Ishikawa (cell line): ENCODE data around the gene TTC14.
A peak's percentile ranks its signal among the peaks of the same experiment; 100 is the strongest.

Experiments used
- CEBPB ChIP-seq: IDR thresholded peaks from 2 replicates; pipeline ENCODE4 v1.6.1; 2012
- CREB1 ChIP-seq: IDR thresholded peaks from 2 replicates; pipeline ENCODE4 v1.6.1; 2012; ENCODE audit warnings: low read depth
- EGR1 ChIP-seq: IDR thresholded peaks from 2 replicates; pipeline ENCODE4 v1.6.1; 2012
- EP300 ChIP-seq: IDR thresholded peaks from 2 replicates; pipeline ENCODE4 v1.6.1; 2012; ENCODE audit warnings: borderline replicate concordance
- FOXM1 ChIP-seq: IDR thresholded peaks from 2 replicates; pipeline ENCODE4 v1.6.1; 2012; ENCODE audit warnings: low read depth, borderline replicate concordance
- NFIC ChIP-seq: IDR thresholded peaks from 2 replicates; pipeline ENCODE4 v1.6.1; 2012
- RAD21 ChIP-seq: IDR thresholded peaks from 2 replicates; pipeline ENCODE4 v1.6.1; 2012; ENCODE audit warnings: low read depth
- TAF1 ChIP-seq: IDR thresholded peaks from 2 replicates; pipeline ENCODE4 v1.6.1; 2012; ENCODE audit warnings: low read depth, mild to moderate bottlenecking
- TCF12 ChIP-seq: IDR thresholded peaks from 2 replicates; pipeline ENCODE4 v1.6.1; 2012; ENCODE audit warnings: low read depth
- TEAD4 ChIP-seq: IDR thresholded peaks from 2 replicates; pipeline ENCODE4 v1.6.1; 2012
- YY1 ChIP-seq: IDR thresholded peaks from 2 replicates; pipeline ENCODE4 v1.6.1; 2012; ENCODE audit warnings: low read depth
- ZBTB7A ChIP-seq: IDR thresholded peaks from 2 replicates; pipeline ENCODE4 v1.6.1; 2012; ENCODE audit warnings: low read depth
- TF ChIP-seq, protein P1 (sequence below): IDR thresholded peaks from 2 replicates; pipeline ENCODE4 v1.6.1; 2012; ENCODE audit warnings: low read depth, mild to moderate bottlenecking
- TF ChIP-seq, protein P2 (sequence below): IDR thresholded peaks from 2 replicates; pipeline ENCODE4 v1.6.1; 2012
- TF ChIP-seq, protein P3 (sequence below): IDR thresholded peaks from 2 replicates; pipeline ENCODE4 v1.6.1; 2012

Gene TTC14, protein sequence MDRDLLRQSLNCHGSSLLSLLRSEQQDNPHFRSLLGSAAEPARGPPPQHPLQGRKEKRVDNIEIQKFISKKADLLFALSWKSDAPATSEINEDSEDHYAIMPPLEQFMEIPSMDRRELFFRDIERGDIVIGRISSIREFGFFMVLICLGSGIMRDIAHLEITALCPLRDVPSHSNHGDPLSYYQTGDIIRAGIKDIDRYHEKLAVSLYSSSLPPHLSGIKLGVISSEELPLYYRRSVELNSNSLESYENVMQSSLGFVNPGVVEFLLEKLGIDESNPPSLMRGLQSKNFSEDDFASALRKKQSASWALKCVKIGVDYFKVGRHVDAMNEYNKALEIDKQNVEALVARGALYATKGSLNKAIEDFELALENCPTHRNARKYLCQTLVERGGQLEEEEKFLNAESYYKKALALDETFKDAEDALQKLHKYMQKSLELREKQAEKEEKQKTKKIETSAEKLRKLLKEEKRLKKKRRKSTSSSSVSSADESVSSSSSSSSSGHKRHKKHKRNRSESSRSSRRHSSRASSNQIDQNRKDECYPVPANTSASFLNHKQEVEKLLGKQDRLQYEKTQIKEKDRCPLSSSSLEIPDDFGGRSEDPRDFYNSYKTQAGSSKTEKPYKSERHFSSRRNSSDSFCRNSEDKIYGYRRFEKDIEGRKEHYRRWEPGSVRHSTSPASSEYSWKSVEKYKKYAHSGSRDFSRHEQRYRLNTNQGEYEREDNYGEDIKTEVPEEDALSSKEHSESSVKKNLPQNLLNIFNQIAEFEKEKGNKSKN

DNA sequence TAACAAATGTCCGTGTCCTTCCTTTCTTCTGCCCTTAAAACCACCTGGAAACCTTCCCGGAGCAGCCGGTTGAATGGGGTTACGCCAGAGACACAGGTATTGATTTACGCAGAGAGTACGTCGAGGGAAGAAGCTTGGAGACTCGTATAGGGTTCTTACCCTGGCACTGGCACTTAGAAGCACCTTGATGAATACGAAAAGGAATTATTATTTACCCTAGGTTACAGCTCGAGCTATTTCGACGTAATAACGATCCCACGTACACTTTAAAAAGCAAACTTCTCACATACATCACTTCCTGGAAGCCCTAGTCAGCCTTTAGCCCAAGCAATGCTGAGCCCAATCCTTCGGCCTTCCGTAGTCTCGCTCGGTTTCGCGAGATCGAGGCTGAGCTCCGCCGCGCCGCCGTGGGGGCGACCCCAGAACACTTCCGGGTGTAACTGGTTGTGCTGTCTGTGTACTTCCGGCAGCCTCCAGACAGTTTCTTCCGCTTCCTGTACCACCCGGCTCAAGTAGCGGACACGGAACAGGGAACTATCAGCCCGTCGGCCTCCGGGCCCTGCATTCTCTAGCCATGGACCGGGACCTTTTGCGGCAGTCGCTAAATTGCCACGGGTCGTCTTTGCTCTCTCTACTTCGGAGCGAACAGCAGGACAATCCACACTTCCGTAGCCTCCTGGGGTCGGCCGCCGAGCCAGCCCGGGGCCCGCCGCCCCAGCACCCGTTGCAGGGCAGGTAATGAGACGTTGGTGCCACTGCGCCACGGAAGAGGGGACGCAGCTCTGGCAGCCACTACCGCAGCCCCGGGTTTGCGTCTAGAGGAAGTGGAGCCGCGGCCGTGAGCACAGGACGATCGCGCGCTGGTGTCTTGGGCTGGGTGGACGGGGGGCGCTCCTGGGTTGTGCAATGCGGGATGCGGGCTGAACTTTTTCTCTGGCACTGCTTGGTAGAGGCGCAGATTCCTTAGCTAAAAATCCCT, at the start of gene TTC14:
TTC14 (plus strand) TSS at position 476 of the 979 bp plus-strand sequence; CDS start at position 575, 99 bp downstream.
- TF ChIP-seq, protein P1, sequence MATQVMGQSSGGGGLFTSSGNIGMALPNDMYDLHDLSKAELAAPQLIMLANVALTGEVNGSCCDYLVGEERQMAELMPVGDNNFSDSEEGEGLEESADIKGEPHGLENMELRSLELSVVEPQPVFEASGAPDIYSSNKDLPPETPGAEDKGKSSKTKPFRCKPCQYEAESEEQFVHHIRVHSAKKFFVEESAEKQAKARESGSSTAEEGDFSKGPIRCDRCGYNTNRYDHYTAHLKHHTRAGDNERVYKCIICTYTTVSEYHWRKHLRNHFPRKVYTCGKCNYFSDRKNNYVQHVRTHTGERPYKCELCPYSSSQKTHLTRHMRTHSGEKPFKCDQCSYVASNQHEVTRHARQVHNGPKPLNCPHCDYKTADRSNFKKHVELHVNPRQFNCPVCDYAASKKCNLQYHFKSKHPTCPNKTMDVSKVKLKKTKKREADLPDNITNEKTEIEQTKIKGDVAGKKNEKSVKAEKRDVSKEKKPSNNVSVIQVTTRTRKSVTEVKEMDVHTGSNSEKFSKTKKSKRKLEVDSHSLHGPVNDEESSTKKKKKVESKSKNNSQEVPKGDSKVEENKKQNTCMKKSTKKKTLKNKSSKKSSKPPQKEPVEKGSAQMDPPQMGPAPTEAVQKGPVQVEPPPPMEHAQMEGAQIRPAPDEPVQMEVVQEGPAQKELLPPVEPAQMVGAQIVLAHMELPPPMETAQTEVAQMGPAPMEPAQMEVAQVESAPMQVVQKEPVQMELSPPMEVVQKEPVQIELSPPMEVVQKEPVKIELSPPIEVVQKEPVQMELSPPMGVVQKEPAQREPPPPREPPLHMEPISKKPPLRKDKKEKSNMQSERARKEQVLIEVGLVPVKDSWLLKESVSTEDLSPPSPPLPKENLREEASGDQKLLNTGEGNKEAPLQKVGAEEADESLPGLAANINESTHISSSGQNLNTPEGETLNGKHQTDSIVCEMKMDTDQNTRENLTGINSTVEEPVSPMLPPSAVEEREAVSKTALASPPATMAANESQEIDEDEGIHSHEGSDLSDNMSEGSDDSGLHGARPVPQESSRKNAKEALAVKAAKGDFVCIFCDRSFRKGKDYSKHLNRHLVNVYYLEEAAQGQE: no peak
- TF ChIP-seq TEAD4 (no peak; the same call in 1 of the 2 replicates), RAD21 (no peak), TCF12 (peak; percentile 85), FOXM1 (peak; percentile 13; the same call in 1 of the 2 replicates), CREB1 (no peak), ZBTB7A (0 out of 2 replicates have a peak, but pooled peaks have one; percentile 53), TAF1 (peak; percentile 78), YY1 (peak; percentile 51; the same call in 1 of the 2 replicates), EGR1 (peak; percentile 64), CEBPB (peak; percentile 76), EP300 (peak; percentile 31; the same call in 1 of the 2 replicates), NFIC (0 out of 2 replicates have a peak, but pooled peaks have one; percentile 11)
- TF ChIP-seq, protein P2, sequence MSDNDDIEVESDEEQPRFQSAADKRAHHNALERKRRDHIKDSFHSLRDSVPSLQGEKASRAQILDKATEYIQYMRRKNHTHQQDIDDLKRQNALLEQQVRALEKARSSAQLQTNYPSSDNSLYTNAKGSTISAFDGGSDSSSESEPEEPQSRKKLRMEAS: peak; percentile 86
- TF ChIP-seq, protein P3, sequence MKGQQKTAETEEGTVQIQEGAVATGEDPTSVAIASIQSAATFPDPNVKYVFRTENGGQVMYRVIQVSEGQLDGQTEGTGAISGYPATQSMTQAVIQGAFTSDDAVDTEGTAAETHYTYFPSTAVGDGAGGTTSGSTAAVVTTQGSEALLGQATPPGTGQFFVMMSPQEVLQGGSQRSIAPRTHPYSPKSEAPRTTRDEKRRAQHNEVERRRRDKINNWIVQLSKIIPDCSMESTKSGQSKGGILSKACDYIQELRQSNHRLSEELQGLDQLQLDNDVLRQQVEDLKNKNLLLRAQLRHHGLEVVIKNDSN: 0 out of 2 replicates have a peak, but pooled peaks have one; percentile 12

DNA sequence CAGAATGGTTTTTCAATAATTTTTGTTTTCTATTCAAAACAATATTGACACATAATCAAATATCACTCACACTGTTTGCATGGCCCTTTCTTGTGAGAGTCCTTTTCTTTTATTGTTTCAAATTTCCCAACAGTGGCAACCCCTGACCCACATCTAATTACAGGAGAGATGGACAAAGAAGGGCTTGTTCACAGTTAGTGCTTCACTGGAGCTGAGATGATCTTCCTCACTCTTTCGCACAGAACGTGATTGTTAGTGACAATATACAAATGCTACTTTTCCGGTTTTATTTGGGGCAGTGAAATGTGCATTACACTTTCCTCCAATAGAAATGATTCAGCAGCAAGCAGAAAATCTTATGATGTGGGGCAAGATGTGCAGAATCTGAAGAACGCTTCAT, 38.6 kb upstream of the TTC14 start:
- TF ChIP-seq, protein P2: no peak
- TF ChIP-seq, protein P1: no peak
- TF ChIP-seq CEBPB (no peak), TCF12 (no peak), TEAD4 (no peak), YY1 (no peak), ZBTB7A (no peak), NFIC (no peak), EP300 (no peak), CREB1 (no peak), FOXM1 (no peak), EGR1 (no peak), TAF1 (no peak), RAD21 (no peak)
- TF ChIP-seq, protein P3: no peak

DNA sequence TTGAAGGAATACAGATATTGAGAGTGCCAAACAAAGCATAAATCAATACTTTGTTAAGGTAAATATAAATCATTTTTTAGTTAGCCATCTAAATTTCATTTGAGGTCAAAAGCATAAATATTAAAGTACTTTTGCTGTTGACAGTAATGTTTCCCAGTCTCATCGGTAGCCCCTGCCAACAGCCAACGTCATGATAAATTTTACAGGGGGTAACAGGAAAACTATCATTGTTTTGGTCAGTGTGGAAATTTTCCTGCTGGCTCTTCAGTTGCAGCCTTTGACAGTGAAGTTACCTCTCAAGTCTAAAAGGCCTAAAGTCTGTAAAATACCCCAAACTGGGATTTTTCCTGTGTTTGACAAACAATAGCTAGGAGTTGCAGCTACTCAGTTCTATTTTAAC, 37.3 kb upstream of the TTC14 start:
- TF ChIP-seq CREB1 (no peak), YY1 (no peak), TCF12 (no peak), TEAD4 (no peak), RAD21 (no peak), NFIC (no peak), ZBTB7A (no peak), EP300 (no peak), CEBPB (no peak), FOXM1 (no peak), TAF1 (no peak), EGR1 (no peak)
- TF ChIP-seq, protein P2: no peak
- TF ChIP-seq, protein P1: no peak
- TF ChIP-seq, protein P3: no peak
